Measurements from ENCODE around the gene FADS3.

- no peak for TF ChIP-seq CTCF (conservative IDR thresholded peaks at IDR 0.05; ENCODE audit: low read depth, low read length)
- no peak for TF ChIP-seq EZH2phosphoT487 (IDR thresholded peaks at IDR 0.05; ENCODE audit: borderline replicate concordance, low read length)
- no peak for TF ChIP-seq EZH2 (IDR thresholded peaks at IDR 0.05; ENCODE audit: low read length, unreplicated experiment)
These were observed 51.0 kb downstream of the FADS3 start for GRCh38 chr11:61840371-61840770.
